ENCODE measurements around the gene HSPA1B.

DNA sequence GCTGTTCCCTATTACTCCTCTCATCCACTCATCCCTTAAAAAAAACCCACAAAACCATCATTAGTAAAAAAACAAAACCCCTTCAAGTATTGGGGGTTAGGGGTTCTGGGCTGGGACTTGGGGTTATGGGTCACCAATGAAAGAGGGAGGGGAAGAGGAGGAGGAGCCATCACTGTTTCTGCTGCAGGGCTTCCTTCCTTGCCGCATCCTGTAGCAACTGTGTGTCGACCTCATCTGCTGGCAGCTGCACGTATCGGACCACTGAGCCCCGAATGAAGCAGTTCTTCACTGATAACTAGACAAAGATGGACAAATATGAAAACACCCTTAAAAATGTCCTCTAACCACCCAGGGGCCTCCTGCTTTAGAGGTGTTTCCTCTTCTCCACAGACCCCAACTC lies 29.9 kb upstream of the HSPA1B start:
- TF ChIP-seq, protein P1, sequence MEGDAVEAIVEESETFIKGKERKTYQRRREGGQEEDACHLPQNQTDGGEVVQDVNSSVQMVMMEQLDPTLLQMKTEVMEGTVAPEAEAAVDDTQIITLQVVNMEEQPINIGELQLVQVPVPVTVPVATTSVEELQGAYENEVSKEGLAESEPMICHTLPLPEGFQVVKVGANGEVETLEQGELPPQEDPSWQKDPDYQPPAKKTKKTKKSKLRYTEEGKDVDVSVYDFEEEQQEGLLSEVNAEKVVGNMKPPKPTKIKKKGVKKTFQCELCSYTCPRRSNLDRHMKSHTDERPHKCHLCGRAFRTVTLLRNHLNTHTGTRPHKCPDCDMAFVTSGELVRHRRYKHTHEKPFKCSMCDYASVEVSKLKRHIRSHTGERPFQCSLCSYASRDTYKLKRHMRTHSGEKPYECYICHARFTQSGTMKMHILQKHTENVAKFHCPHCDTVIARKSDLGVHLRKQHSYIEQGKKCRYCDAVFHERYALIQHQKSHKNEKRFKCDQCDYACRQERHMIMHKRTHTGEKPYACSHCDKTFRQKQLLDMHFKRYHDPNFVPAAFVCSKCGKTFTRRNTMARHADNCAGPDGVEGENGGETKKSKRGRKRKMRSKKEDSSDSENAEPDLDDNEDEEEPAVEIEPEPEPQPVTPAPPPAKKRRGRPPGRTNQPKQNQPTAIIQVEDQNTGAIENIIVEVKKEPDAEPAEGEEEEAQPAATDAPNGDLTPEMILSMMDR (IDR thresholded peaks at IDR 0.05) = no peak
- TF ChIP-seq, protein P2, sequence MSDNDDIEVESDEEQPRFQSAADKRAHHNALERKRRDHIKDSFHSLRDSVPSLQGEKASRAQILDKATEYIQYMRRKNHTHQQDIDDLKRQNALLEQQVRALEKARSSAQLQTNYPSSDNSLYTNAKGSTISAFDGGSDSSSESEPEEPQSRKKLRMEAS (IDR thresholded peaks at IDR 0.05) = no peak
- TF ChIP-seq POLR2AphosphoS2 (conservative IDR thresholded peaks at IDR 0.05; ENCODE audit: low read length) (no peak), POLR2A (IDR thresholded peaks at IDR 0.05; ENCODE audit: low read length) (no peak), RAD21 (conservative IDR thresholded peaks at IDR 0.05 in 1 of 2, IDR thresholded peaks at IDR 0.05 in 1 of 2) (no peak), CHD2 (IDR thresholded peaks at IDR 0.05; ENCODE audit: low read length, partially characterized antibody) (no peak), BHLHE40 (IDR thresholded peaks at IDR 0.05; ENCODE audit: low read depth, low read length) (no peak), JUN (IDR thresholded peaks at IDR 0.05) (no peak), CBX2 (IDR thresholded peaks at IDR 0.05; ENCODE audit: borderline replicate concordance, low read depth) (no peak), MYC (IDR thresholded peaks at IDR 0.05; ENCODE audit: borderline replicate concordance, low read length) (no peak), EP300 (IDR thresholded peaks at IDR 0.05) (no peak), JUNB (IDR thresholded peaks at IDR 0.05) (no peak)
- TF ChIP-seq, protein P3, sequence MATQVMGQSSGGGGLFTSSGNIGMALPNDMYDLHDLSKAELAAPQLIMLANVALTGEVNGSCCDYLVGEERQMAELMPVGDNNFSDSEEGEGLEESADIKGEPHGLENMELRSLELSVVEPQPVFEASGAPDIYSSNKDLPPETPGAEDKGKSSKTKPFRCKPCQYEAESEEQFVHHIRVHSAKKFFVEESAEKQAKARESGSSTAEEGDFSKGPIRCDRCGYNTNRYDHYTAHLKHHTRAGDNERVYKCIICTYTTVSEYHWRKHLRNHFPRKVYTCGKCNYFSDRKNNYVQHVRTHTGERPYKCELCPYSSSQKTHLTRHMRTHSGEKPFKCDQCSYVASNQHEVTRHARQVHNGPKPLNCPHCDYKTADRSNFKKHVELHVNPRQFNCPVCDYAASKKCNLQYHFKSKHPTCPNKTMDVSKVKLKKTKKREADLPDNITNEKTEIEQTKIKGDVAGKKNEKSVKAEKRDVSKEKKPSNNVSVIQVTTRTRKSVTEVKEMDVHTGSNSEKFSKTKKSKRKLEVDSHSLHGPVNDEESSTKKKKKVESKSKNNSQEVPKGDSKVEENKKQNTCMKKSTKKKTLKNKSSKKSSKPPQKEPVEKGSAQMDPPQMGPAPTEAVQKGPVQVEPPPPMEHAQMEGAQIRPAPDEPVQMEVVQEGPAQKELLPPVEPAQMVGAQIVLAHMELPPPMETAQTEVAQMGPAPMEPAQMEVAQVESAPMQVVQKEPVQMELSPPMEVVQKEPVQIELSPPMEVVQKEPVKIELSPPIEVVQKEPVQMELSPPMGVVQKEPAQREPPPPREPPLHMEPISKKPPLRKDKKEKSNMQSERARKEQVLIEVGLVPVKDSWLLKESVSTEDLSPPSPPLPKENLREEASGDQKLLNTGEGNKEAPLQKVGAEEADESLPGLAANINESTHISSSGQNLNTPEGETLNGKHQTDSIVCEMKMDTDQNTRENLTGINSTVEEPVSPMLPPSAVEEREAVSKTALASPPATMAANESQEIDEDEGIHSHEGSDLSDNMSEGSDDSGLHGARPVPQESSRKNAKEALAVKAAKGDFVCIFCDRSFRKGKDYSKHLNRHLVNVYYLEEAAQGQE (IDR thresholded peaks at IDR 0.05) = no peak

All from A549 (cell line).